Pancreas (tissue), 10 donors: Measurements from ENCODE around the gene SPAAR. TPM values are rescaled to one million over a fixed set of nuclear protein-coding genes. Genes with fewer than 3 reads are reported as not detected.

Experiments used
- ATAC-seq, 4 donors: fragments of 200-7000 bp; cut with Tn5 transposase; one replicate each; pipeline versions ENCODE4 v1.8.0 to v1.9.1; 2020; ENCODE audit warnings: mild to moderate bottlenecking in 4 of 4, moderate library complexity in 4 of 4
- DNase-seq, 6 donors: peaks; one replicate each; pipeline ENCODE4 v3.0.0-alpha.2; 2020
- FAIRE-seq: peaks from 2 replicates; lab custom pipeline; 2012; peaks lifted over from hg19 to GRCh38; lab: Jason Lieb, UNC
- H3K27ac ChIP-seq, 4 donors: fragments of 200-600 bp; sonication (generic); 1 replicate in 3 of 4; 2 replicates in 1 of 4; pipeline versions ENCODE4 v1.5.0 to v1.8.0; 2020
- H3K27me3 ChIP-seq, 4 donors: fragments of 200-600 bp; one replicate each; pipeline ENCODE4 v1.8.0; 2021
- H3K36me3 ChIP-seq, 3 donors: fragments of 200-600 bp; sonication (generic) in 1 of 3; one replicate each; pipeline versions ENCODE4 v1.5.0 to v1.8.0; 2020 to 2021
- H3K4me1 ChIP-seq, 3 donors: fragments of 200-600 bp; one replicate each; pipeline ENCODE4 v1.8.0; 2021
- H3K4me3 ChIP-seq, 4 donors: fragments of 200-600 bp; sonication (generic) in 2 of 4; one replicate each; pipeline versions ENCODE4 v1.5.0 to v1.8.0; 2020 to 2021
- H3K9me3 ChIP-seq, 4 donors: fragments of 200-600 bp; one replicate each; pipeline ENCODE4 v1.8.0; 2021
- WGBS, 2 donors: extraction: QIAGEN DNeasy Blood & Tissue Kit; methylation state at CpG; one replicate each; pipeline ENCODE4 v1.1.7; 2013; 5-methylcytosine and 5-hydroxymethylcytosine counted together
- intact Hi-C, 3 donors: fragments of 100-400 bp; cut with DNase I; formaldehyde crosslinking; loops; one replicate each; pipeline versions ENCODE4 v1.11.1 to v1.14.2; 2022
- polyA plus RNA-seq, 2 donors: library from polyadenylated mRNA; stranded (reverse); fragments of 200-250 nt; gene quantifications; one replicate each; pipeline ENCODE4 v1.2.3, GENCODE V29; 2013
- total RNA-seq, 6 donors: library from RNA; stranded (reverse); fragmentation: NEBNext Ultra II Directional in 4 of 6; extraction: Animal tissue kit (Norgen Biotek cat#: 25700) in 4 of 6; gene quantifications; one replicate each; pipeline versions ENCODE4 v1.2.1 to v1.2.4, GENCODE V29; 2021 to 2023
- TF ChIP-seq, protein P1 (sequence below), 4 donors: fragments of 200-600 bp; sonication (generic) in 3 of 4; IDR thresholded peaks; one replicate each; pipeline versions ENCODE4 v1.5.0 to v1.8.0; 2021; ENCODE audit warnings: antibody characterized with exemption in 4 of 4
- donor health status: healthy with polysubstance abuse.
- donor health status: DM: no; HTN: no; CAD: no; lungs with moderate emphysema.
- donor health status: DM: no; HTN: no; CAD: no.
- donor health status: control.
- donor health status: control.
- donor health status: Bipolar disorder and iron deficiency.
- donor health status: DM: yes; HTN: yes; CAD: no.
- donor health status: DM: no; HTN: no; CAD: no.
- donor health status: DM: no; HTN: no; CAD: no.
- donor health status: DM: yes; HTN: yes; CAD: no.

The SPAAR gene
- total and polyA plus RNA-seq, 8 donors: 0.12 to 1.6 (median 0.44) TPM; not detected in 1

DNA sequence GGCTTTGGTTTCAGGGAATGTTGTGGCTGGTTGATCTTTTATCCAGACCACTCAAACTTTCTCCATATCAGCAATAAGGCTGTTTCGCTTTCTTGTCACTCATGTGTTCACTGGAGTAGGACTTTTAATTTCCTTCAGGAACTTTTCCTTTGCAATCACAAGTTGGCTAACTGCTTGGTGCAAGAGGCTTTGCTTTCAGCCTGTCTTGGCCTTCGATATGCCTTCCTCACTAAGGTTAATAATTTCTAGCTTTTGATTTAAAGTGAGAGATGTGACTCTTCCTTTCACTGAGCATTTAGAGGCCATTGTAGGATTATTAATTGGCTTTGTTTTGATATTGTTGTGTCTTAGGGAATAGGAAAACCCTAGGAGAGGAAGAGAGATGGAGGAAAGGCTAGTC is 10.3 kb upstream of the SPAAR start:
- WGBS, 2 donors: 50 to 61% methylated on average over 2 of the region's 2 CpGs
- Histone ChIP-seq H3K36me3 (no peaks in the 10 kb centered on the region), H3K9me3 (no peaks in the 10 kb centered on the region), H3K27me3 (no peaks in the 10 kb centered on the region), H3K4me1 (no peaks in the 10 kb centered on the region), H3K4me3 (no peak overlapping the region), H3K27ac (no peak overlapping the region)
- TF ChIP-seq, protein P1, sequence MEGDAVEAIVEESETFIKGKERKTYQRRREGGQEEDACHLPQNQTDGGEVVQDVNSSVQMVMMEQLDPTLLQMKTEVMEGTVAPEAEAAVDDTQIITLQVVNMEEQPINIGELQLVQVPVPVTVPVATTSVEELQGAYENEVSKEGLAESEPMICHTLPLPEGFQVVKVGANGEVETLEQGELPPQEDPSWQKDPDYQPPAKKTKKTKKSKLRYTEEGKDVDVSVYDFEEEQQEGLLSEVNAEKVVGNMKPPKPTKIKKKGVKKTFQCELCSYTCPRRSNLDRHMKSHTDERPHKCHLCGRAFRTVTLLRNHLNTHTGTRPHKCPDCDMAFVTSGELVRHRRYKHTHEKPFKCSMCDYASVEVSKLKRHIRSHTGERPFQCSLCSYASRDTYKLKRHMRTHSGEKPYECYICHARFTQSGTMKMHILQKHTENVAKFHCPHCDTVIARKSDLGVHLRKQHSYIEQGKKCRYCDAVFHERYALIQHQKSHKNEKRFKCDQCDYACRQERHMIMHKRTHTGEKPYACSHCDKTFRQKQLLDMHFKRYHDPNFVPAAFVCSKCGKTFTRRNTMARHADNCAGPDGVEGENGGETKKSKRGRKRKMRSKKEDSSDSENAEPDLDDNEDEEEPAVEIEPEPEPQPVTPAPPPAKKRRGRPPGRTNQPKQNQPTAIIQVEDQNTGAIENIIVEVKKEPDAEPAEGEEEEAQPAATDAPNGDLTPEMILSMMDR (IDR thresholded peaks at IDR 0.05): no peak
- FAIRE-seq (no peak), ATAC-seq (no peak), DNase-seq (no peak)
- intact Hi-C loops: no loop called here

DNA sequence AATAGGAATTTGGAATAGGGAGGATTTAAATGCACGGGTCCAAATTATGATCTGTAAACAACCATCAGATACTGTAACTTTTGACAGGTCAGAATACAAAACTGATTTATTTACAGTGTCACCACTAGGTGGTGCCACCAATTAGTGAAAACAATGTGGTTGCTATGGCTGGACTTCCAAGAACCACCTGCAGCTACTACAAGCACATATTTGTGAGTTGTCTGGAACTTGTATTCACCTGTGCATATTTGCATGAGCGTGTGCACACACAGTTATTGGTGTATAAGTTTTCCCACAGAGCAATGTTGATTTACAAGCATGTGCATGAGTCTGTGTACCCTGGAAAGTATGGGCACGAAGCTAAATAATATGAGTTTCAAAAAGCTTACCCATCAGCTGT is 6.2 kb upstream of the SPAAR start:
- Histone ChIP-seq H3K36me3 (no peaks in the 10 kb centered on the region), H3K4me3 (no peak overlapping the region), H3K27ac (no peak overlapping the region), H3K4me1 (peaks cover 0 to 8% (median 6%) of the 10 kb centered on the region in 3 donors), H3K9me3 (no peaks in the 10 kb centered on the region), H3K27me3 (no peaks in the 10 kb centered on the region)
- 22 to 24% methylated on average over 3 of the region's 3 CpGs for WGBS, 2 donors
- peak in 1 of 6 donors; percentile 43 for DNase-seq
- peak; percentile 29 to 68 (median 52) for ATAC-seq
- intact Hi-C loops: loop anchor here in 1 of 3 donors (5.0 kb wide), 1 partner anchor 44 kb away; no protein-coding TSS in a partner anchor
- peak; percentile 60 for FAIRE-seq
- TF ChIP-seq, protein P1 (IDR thresholded peaks at IDR 0.05): peak; percentile 47 to 72 (median 58)

DNA sequence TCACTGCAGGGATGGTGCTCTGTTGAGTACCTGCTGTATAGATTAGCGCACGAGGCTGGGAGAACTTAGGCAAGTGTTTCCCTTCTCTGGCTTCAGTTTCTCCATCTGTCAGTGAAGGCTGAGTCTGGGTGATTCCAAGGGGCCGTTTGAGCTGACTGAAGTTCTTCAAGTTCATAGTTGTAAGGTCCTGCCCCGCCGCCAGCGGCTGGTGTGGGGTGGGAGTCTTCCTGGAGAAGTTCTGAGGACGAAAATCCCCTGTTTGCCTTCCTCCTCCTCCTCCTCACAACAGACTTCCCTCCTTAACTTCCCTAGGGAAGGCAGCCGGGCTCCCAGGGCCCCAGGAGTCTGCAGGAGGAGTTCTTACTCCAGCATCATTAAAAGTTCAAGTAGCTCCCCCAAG is 5.0 kb upstream of the SPAAR start:
- ATAC-seq: no peak
- H3K27me3 ChIP-seq: no peaks in the 10 kb centered on the region
- intact Hi-C loops: loop anchor here in 1 of 3 donors (5.0 kb wide), 1 partner anchor 43 kb away; no protein-coding TSS in a partner anchor
- no peak for FAIRE-seq
- H3K4me1 ChIP-seq: peaks cover 6 to 14% (median 9%) of the 10 kb centered on the region in 3 donors
- H3K27ac ChIP-seq: no peak overlapping the region
- H3K36me3 ChIP-seq: no peaks in the 10 kb centered on the region
- TF ChIP-seq, protein P1 (IDR thresholded peaks at IDR 0.05): no peak
- H3K4me3 ChIP-seq: no peak overlapping the region
- DNase-seq: no peak
- no peaks in the 10 kb centered on the region for H3K9me3 ChIP-seq
- 65 to 82% methylated on average over 8 of the region's 8 CpGs for WGBS, 2 donors

DNA sequence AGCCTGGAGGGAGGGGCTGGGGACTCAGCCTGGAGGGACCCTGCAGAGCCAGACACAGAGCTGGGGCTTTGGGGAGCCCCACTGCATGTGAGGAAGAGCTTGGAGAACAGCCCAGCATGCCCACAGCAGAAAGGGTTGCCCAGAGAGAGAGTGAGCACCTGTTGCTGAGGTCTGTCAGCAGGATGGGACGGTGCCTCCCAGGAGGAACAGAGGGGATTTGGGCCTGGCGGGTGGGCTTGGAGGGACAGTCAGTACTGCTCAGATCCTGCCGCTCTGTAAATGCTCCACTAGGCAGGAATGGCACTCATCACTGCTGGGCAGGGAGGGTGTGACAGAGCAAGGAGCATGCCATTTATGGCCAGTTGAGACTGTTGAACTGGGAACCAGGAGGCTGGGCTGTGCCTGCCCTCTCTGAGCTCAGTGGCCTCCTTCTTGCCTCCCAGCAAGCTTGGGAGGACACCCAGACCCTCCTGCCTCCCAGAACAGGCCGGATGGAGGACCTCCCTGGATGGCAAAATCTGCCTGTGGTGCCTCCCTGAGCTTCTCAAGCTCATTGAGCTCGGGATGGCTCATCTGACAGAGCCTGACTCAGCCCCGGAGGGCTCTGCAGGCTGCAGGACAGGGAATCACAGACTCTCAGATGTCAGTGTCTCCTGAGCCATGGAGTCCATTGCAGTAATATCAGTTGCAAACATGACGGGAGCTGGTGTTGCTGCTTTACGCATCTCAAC is 4.1 kb upstream of the SPAAR start:
- ATAC-seq: no peak
- intact Hi-C loops: no loop called here
- 78 to 82% methylated on average over 8 of the region's 8 CpGs for WGBS, 2 donors

More for the DNA sequence above, 4.1 kb upstream of the SPAAR start:
- TF ChIP-seq, protein P1 (IDR thresholded peaks at IDR 0.05): no peak
- Histone ChIP-seq H3K9me3 (no peaks in the 10 kb centered on the region), H3K27ac (peak overlapping the region; percentile 17 to 66 (median 46)), H3K36me3 (no peaks in the 10 kb centered on the region), H3K27me3 (no peaks in the 10 kb centered on the region), H3K4me3 (no peak overlapping the region), H3K4me1 (peaks cover 6 to 14% (median 9%) of the 10 kb centered on the region in 3 donors)
- peak in 1 of 6 donors; percentile 38 for DNase-seq
- no peak for FAIRE-seq
